Right atrium auricular region (tissue), 2 donors: ENCODE results near the gene GIPC3. TPM values are rescaled to one million over a fixed set of nuclear protein-coding genes. Genes with fewer than 3 reads are reported as not detected.

ENCODE experiments used
- DNase-seq: peaks from one replicate; pipeline ENCODE4 v3.0.0-alpha.2; 2019; ENCODE audit warnings: low spot score
- H3K27ac ChIP-seq, 2 donors: fragments of 200-600 bp; sonication (generic); 1 replicate in 1 of 2; 2 replicates in 1 of 2; pipeline ENCODE4 v1.5.1; 2016 to 2019
- H3K27me3 ChIP-seq, 2 donors: fragments of 200-600 bp; sonication (generic); one replicate each; pipeline versions ENCODE4 v1.5.1 to v1.6.0; 2017 to 2019
- H3K36me3 ChIP-seq: fragments of 200-600 bp; sonication (generic); one replicate; pipeline ENCODE4 v1.5.1; 2016
- H3K4me1 ChIP-seq, 2 donors: fragments of 200-600 bp; sonication (generic); one replicate each; pipeline versions ENCODE4 v1.5.1 to v1.6.0; 2017 to 2019
- H3K4me3 ChIP-seq, 2 donors: fragments of 200-600 bp; sonication (generic); 1 replicate in 1 of 2; 2 replicates in 1 of 2; pipeline ENCODE4 v1.5.1; 2017 to 2019; ENCODE audit warnings: mild to moderate bottlenecking in 1 of 2, moderate library complexity in 1 of 2
- H3K9me3 ChIP-seq, 2 donors: fragments of 200-600 bp; sonication (generic); one replicate each; pipeline ENCODE4 v1.5.1; 2019
- CTCF ChIP-seq, 2 donors: fragments of 200-600 bp; sonication (generic); IDR thresholded peaks; one replicate each; pipeline ENCODE4 v1.5.1; 2019; ENCODE audit warnings: antibody characterized with exemption in 2 of 2
- total RNA-seq, 2 donors: library from RNA; depleted of rRNA; stranded (reverse); fragments of >200 nt; gene quantifications; one replicate each; pipeline ENCODE4 v1.1.0, GENCODE V29; 2016

GIPC3 gene
- total RNA-seq, 2 donors from 2014 or later = 0.96 to 1.5 TPM

- no peak for TF ChIP-seq CTCF (IDR thresholded peaks at IDR 0.05)
- peaks cover 28% of the 10 kb centered on the region for H3K36me3 ChIP-seq
- H3K27ac ChIP-seq = no peak overlapping the region
- no peaks in the 10 kb centered on the region for H3K27me3 ChIP-seq
- H3K9me3 ChIP-seq = no peaks in the 10 kb centered on the region
- no peak for DNase-seq
- H3K4me3 ChIP-seq = no peak overlapping the region
- H3K4me1 ChIP-seq = peaks cover 0 to 21% of the 10 kb centered on the region in 2 donors
Measured at GRCh38 chr19:3619631-3620012, 34.3 kb downstream of the GIPC3 start.

GRCh38 chr19:3620145-3620816 lies 35.0 kb downstream of the GIPC3 start:
- Histone ChIP-seq H3K36me3 (peaks cover 28% of the 10 kb centered on the region), H3K27me3 (no peaks in the 10 kb centered on the region), H3K4me1 (peaks cover 0 to 28% of the 10 kb centered on the region in 2 donors), H3K9me3 (no peaks in the 10 kb centered on the region), H3K27ac (no peak overlapping the region), H3K4me3 (no peak overlapping the region)
- DNase-seq = no peak
- TF ChIP-seq CTCF (IDR thresholded peaks at IDR 0.05) = no peak

GRCh38 chr19:3620817-3621547 lies 35.7 kb downstream of the GIPC3 start:
- Histone ChIP-seq H3K36me3 (peaks cover 28% of the 10 kb centered on the region), H3K27me3 (no peaks in the 10 kb centered on the region), H3K9me3 (no peaks in the 10 kb centered on the region), H3K4me3 (no peak overlapping the region), H3K4me1 (peaks cover 0 to 35% of the 10 kb centered on the region in 2 donors), H3K27ac (no peak overlapping the region)
- no peak for DNase-seq
- TF ChIP-seq CTCF (IDR thresholded peaks at IDR 0.05) = no peak

GRCh38 chr19:3621689-3622088 lies 36.4 kb downstream of the GIPC3 start:
- DNase-seq = no peak
- TF ChIP-seq CTCF (IDR thresholded peaks at IDR 0.05) = no peak
- Histone ChIP-seq H3K9me3 (no peaks in the 10 kb centered on the region), H3K27ac (no peak overlapping the region), H3K4me3 (no peak overlapping the region), H3K36me3 (peaks cover 28% of the 10 kb centered on the region), H3K27me3 (no peaks in the 10 kb centered on the region), H3K4me1 (peaks cover 0 to 38% of the 10 kb centered on the region in 2 donors)

GRCh38 chr19:3622224-3622623 lies 36.9 kb downstream of the GIPC3 start:
- no peak for DNase-seq
- H3K27ac ChIP-seq = no peak overlapping the region

More at GRCh38 chr19:3622224-3622623, 36.9 kb downstream of the GIPC3 start:
- Histone ChIP-seq H3K9me3 (no peaks in the 10 kb centered on the region), H3K36me3 (peaks cover 28% of the 10 kb centered on the region), H3K4me1 (peaks cover 0 to 40% of the 10 kb centered on the region in 2 donors), H3K27me3 (no peaks in the 10 kb centered on the region), H3K4me3 (no peak overlapping the region)
- TF ChIP-seq CTCF (IDR thresholded peaks at IDR 0.05) = no peak
